Caco-2 (cell line): Measurements from ENCODE around the gene CRB2. TPM values are rescaled to one million over a fixed set of nuclear protein-coding genes. Genes with fewer than 3 reads are reported as not detected.

Source experiments
- BruUV-seq: library from RNA; stranded (reverse); fragments of 400-500 nt; replicated peaks from 2 replicates; lab custom pipeline; 2021; lab: Mats Ljungman, UMichigan
- CTCF ChIA-PET: fragments of 300-600 bp; sonication (Branson Sonifier 250); formaldehyde crosslinking; loops from one replicate; lab custom pipeline; 2022; ENCODE audit warnings: antibody characterized with exemption; lab: Charles Lee
- POLR2A ChIA-PET: fragments of 300-600 bp; sonication (Branson Sonifier 250); formaldehyde crosslinking; loops from one replicate; lab custom pipeline; 2022; ENCODE audit warnings: antibody characterized with exemption; lab: Charles Lee
- DNase-seq, 2 experiments: peaks; one replicate each; pipeline versions ENCODE4 v3.0.0 to v3.0.0-alpha.2; 2020 to 2022
- H3K27me3 ChIP-seq: replicated peaks from 2 replicates; pipeline ENCODE4 v1.6.0; 2011; ENCODE audit warnings: low read length; ENCODE audit not compliant: control insufficient read depth, insufficient read depth
- H3K36me3 ChIP-seq: 2 replicates; pipeline ENCODE4 v1.5.1; 2011; ENCODE audit warnings: low read length; ENCODE audit not compliant: control insufficient read depth, insufficient read depth
- H3K4me1 ChIP-seq: fragments of 250-450 bp; sonication (Bioruptor Pico); 2 replicates; pipeline ENCODE4 v1.5.1; 2020; ENCODE audit warnings: mild to moderate bottlenecking
- H3K4me3 ChIP-seq: 2 replicates; pipeline ENCODE4 v1.5.1; 2011; ENCODE audit warnings: low read depth, mild to moderate bottlenecking, control low read depth, low read length
- H3K9me3 ChIP-seq: fragments of 250-450 bp; sonication (Bioruptor Pico); 2 replicates; pipeline ENCODE4 v1.5.1; 2020; ENCODE audit warnings: mild to moderate bottlenecking, moderate library complexity
- H3K27ac Mint-ChIP-seq: one replicate; pipeline ENCODE4 v1.8.0; 2022; ENCODE audit warnings: mixed read lengths; ENCODE audit not compliant: unreplicated experiment
- H3K27me3 Mint-ChIP-seq: one replicate; pipeline ENCODE4 v1.8.0; 2022; ENCODE audit warnings: mixed read lengths; ENCODE audit not compliant: insufficient read depth, unreplicated experiment
- H3K36me3 Mint-ChIP-seq: one replicate; pipeline ENCODE4 v1.8.0; 2022; ENCODE audit warnings: mild to moderate bottlenecking, mixed read lengths; ENCODE audit not compliant: insufficient read depth, unreplicated experiment
- H3K4me1 Mint-ChIP-seq: one replicate; pipeline ENCODE4 v1.8.0; 2022; ENCODE audit warnings: low read depth, mixed read lengths; ENCODE audit not compliant: unreplicated experiment
- H3K4me3 Mint-ChIP-seq: one replicate; pipeline ENCODE4 v1.8.0; 2022; ENCODE audit warnings: mild to moderate bottlenecking, moderate library complexity, mixed read lengths; ENCODE audit not compliant: unreplicated experiment
- H3K9me3 Mint-ChIP-seq: one replicate; pipeline ENCODE4 v1.8.0; 2022; ENCODE audit warnings: mixed read lengths; ENCODE audit not compliant: unreplicated experiment
- CTCF ChIP-seq, 2 experiments: fragments of 200-600 bp in 1 of 2; IDR thresholded peaks; 1 replicate in 1 of 2; 2 replicates in 1 of 2; pipeline versions ENCODE4 v1.5.1 to v1.8.0; 2011 to 2022; ENCODE audit warnings: antibody characterized with exemption in 1 of 2, control low read depth in 1 of 2, inconsistent platforms in 1 of 2, low read depth in 1 of 2, low read length in 1 of 2, mild to moderate bottlenecking in 1 of 2, moderate library complexity in 1 of 2; ENCODE audit not compliant: insufficient read depth in 1 of 2, severe bottlenecking in 1 of 2, unreplicated experiment in 1 of 2
- intact Hi-C: fragments of 100-400 bp; cut with micrococcal nuclease; formaldehyde crosslinking; loops from one replicate; pipeline ENCODE4 v1.10.0; 2022; ENCODE audit not compliant: unreplicated experiment
- total RNA-seq: library from RNA; stranded (reverse); gene quantifications from 2 replicates; pipeline ENCODE4 v1.2.3, GENCODE V29; 2022

The CRB2 gene
- total RNA-seq, 1 experiment from 2014 or later, result 0.34 TPM

DNA sequence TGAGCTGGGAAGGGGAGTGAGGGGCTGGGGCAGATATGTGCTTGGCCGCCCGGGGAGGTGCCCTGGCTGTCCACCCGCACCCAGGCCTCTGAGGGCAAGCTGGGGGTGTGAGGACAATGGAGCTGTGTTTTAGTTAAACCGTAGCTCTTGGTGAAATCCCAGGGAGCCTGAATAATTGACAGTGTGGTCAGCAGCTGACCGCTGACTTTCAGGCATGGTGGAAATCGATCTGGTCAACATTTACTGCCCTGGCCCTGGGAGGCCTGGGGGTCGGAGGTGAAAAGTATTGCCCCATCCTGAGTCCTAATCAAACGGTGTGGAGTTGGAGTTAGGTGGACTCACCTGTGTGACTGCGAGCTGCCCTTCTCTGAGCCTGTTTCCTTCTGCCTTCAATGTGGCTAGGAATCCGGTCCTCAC is 31.2 kb upstream of the CRB2 start:
- H3K4me3 ChIP-seq, result no peak overlapping the region
- H3K9me3 ChIP-seq, result no peaks in the 10 kb centered on the region
- BruUV-seq, result no TSS peak
- intact Hi-C loops, result no loop called here
- no peaks in the 10 kb centered on the region for H3K27me3 ChIP-seq
- Mint-ChIP-seq H3K4me1 (peaks cover 25% of the 10 kb centered on the region), H3K27ac (no peak overlapping the region), H3K4me3 (no peak overlapping the region), H3K36me3 (no peaks in the 10 kb centered on the region), H3K9me3 (no peaks in the 10 kb centered on the region), H3K27me3 (no peaks in the 10 kb centered on the region)
- ChIA-PET CTCF (interaction anchor here (1.0 kb wide), 1 partner anchor 25 kb away, joined by 4 read pairs; no protein-coding TSS in a partner anchor), POLR2A (no interaction called here)
- H3K4me1 ChIP-seq, result peaks cover 16% of the 10 kb centered on the region
- no peak for TF ChIP-seq CTCF (IDR thresholded peaks at IDR 0.05; ENCODE audit: insufficient read depth in 1 of 2, low read depth in 1 of 2, low read length in 1 of 2, severe bottlenecking in 1 of 2, unreplicated experiment in 1 of 2)
- no peaks in the 10 kb centered on the region for H3K36me3 ChIP-seq
- DNase-seq, result no peak

- H3K9me3 ChIP-seq, result no peaks in the 10 kb centered on the region
- BruUV-seq, result no TSS peak
- H3K4me3 Mint-ChIP-seq, result no peak overlapping the region
- no peak for DNase-seq
- peaks cover 20% of the 10 kb centered on the region for H3K4me1 Mint-ChIP-seq
- H3K4me1 ChIP-seq, result 0 out of 2 replicates have a peak, but pooled peaks cover 10% of the 10 kb centered on the region
- intact Hi-C loops, result no loop called here
- CTCF ChIA-PET, result interaction anchor here (1.3 kb wide), 1 partner anchor 57 kb away, joined by 4 read pairs; no protein-coding TSS in a partner anchor
- no peaks in the 10 kb centered on the region for H3K9me3 Mint-ChIP-seq
- H3K36me3 Mint-ChIP-seq, result no peaks in the 10 kb centered on the region
- no peak overlapping the region for H3K4me3 ChIP-seq
- no peak for TF ChIP-seq CTCF (IDR thresholded peaks at IDR 0.05; ENCODE audit: insufficient read depth in 1 of 2, low read depth in 1 of 2, low read length in 1 of 2, severe bottlenecking in 1 of 2, unreplicated experiment in 1 of 2)
- POLR2A ChIA-PET, result no interaction called here
- no peaks in the 10 kb centered on the region for H3K27me3 Mint-ChIP-seq
- H3K36me3 ChIP-seq, result no peaks in the 10 kb centered on the region
- no peaks in the 10 kb centered on the region for H3K27me3 ChIP-seq
- H3K27ac Mint-ChIP-seq, result no peak overlapping the region
These were observed 29.8 kb upstream of the CRB2 start for GRCh38 chr9:123326187-123326586.

DNA sequence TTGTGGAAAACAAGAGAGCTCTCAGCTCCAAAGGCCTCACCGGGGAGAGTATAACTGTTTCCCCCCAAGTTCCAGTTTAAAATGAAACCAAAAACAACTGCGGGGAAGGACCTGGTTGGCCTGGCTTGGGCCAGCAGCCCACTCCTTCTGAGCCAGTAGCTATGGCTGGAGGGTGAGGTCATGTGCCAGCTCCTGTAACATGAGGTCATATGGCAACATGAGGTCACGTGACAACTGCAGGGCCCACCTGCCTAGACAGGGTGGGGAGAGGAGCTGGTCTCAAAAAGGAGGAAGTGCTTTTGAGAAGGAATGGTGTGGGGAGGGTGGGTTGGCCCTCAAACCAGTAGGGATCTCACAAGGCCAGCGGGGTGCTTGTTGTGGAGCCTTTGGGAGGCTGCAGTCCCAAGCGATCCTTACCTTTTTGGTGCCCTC is 29.3 kb upstream of the CRB2 start:
- POLR2A ChIA-PET, result no interaction called here
- CTCF ChIA-PET, result interaction anchor here (1.3 kb wide), 1 partner anchor 58 kb away, joined by 4 read pairs; no protein-coding TSS in a partner anchor
- intact Hi-C loops, result no loop called here

More for the DNA sequence above, 29.3 kb upstream of the CRB2 start:
- Mint-ChIP-seq H3K36me3 (no peaks in the 10 kb centered on the region), H3K27ac (no peak overlapping the region), H3K4me3 (no peak overlapping the region), H3K4me1 (peaks cover 20% of the 10 kb centered on the region), H3K9me3 (no peaks in the 10 kb centered on the region), H3K27me3 (no peaks in the 10 kb centered on the region)
- no TSS peak for BruUV-seq
- H3K36me3 ChIP-seq, result no peaks in the 10 kb centered on the region
- 0 out of 2 replicates have a peak, but pooled peaks cover 10% of the 10 kb centered on the region for H3K4me1 ChIP-seq
- H3K4me3 ChIP-seq, result no peak overlapping the region
- no peaks in the 10 kb centered on the region for H3K27me3 ChIP-seq
- no peak for TF ChIP-seq CTCF (IDR thresholded peaks at IDR 0.05; ENCODE audit: insufficient read depth in 1 of 2, low read depth in 1 of 2, low read length in 1 of 2, severe bottlenecking in 1 of 2, unreplicated experiment in 1 of 2)
- no peak for DNase-seq
- H3K9me3 ChIP-seq, result no peaks in the 10 kb centered on the region
